HG02981 (cell line): ENCODE data around the gene CFAP100.

ENCODE experiments used
- ATAC-seq: cut with Tn5 transposase; IDR thresholded peaks from one replicate; pipeline ENCODE4 v1.9.1; 2021; ENCODE audit warnings: mild to moderate bottlenecking, moderate library complexity; ENCODE audit not compliant: unreplicated experiment

CFAP100 gene

DNA sequence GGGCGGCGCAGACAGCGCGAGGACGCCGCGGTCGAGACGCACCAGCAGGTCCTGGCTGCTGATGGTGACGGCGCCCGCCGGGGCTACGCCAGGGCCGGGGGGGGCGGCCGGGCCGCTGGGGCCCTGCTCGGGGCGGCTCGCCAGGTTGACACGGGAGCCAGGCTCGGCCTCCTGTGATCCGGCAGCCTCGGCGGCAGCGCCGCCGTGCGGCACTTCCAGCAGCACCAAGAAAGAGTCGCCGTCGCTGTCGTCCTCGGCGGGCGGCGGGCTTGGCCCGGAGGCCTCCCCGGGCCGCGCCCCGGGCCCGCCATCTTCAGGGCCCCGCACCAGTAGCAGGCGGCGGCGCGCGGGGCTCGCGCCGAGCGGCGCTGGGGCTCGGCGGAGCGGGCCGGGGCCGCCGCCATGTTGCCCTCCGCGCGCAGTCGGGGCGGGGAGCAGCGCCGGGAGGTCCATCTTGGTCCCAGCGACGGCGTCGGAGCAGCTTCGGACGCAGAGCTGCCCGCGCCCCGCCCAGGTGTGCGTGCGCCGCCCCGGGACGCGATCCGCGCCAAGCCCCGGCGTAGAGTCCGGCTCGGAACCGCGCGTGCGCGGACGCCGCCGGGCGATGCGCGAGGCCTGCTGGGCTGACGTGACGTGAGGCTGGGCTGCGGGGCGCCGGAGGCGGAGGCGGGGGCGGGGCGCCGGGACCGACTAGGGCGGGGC is 80.9 kb downstream of the CFAP100 start, which contains the start of gene ZXDC:
Gene ZXDC, minus strand, starts transcription at position 479 of the 702 bp plus-strand sequence. Its CDS starts 26 bp downstream, at position 453.
- ATAC-seq, result peak; percentile 78

DNA sequence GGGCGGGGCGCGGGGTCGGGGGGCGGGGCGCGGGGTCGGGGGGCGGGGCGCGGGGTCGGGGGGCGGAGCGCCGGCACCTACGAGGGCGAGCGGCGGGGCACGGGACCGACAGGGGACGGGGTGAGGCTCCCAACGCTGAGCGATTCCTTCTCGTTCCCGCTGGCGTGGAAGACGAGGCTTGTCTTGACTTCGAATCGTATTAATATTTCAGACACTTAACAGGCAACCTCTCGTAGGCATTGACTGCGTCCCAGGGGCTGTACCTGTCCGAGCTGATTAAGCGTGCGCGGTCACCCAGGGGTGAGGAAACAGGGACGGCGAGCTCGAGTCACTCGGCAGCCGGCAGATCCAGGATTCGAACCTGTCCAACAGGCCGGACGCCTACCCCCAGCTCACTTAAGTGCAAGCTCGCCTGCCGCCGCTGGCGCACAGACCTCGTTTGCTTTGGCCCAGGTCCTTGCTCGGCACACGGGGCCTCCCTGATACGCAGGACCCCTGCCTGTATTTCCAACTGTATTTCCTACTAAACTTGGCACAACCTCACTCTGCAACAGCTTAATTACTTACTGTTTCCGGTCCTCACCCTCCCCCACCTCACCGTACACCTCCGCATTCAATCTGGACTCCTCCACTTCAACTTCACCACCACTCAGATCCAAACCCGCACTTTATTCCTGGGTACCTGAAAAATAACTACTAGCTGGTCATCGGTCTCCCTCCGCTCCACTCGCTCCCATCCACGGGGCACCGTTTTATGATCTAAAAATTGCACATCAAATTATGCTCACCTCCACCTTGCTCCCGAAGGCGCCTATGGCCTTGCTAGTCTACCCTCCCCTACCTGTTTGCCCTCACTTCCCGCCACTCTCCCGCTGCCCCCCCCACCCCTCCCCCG is 81.7 kb downstream of the CFAP100 start:
- ATAC-seq, result peak; percentile 12

DNA sequence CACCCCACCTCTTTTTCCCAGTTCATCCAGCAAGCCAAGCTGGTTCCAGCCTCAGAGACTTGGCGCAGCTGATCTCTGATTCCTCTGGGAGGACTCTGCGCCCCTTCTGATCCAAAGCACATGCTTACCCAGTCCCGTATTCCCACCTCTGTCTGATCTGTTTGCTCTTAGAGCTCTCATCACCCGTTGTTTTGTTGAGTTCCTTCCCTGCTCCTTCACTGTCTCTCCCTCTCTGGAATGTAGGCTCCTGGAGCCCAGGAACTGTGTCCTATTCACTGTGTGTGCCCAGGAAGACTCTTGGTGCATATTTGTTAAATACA is 82.3 kb downstream of the CFAP100 start:
- ATAC-seq, result no peak

DNA sequence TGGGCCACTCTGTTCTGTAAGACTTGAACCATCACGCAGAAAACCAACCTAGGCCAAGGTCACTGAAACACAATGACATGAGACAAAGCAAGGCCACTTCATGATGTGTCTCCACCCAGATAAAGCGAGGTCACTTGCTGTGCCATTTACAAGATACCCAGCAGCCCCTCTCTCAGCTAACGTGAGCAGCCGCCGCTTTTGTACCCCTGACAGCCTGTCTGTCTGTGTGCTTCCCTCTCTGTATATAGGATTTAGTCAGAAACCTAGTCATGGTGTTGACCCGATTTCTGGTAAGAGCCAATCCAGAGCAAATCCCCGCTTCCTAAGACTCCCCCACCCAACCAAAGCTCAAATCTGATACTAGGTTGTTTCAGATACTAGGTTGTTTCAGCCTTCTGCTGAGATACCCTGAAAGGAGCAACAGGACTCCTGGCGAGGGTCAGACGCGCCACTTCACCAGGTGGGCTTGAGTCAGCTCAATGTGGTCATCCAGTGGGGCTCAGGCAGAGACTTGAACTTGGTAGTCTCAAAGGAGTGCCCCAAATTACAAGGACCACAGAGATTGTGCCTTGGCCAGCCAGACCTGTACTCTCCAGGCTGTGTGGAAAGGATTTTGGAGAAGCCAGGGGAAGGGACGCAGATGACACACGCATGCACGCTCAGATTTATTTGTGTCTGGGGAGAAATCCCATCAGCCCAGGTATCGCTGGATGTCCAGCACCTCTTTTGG is 84.0 kb downstream of the CFAP100 start:
- ATAC-seq, result no peak

DNA sequence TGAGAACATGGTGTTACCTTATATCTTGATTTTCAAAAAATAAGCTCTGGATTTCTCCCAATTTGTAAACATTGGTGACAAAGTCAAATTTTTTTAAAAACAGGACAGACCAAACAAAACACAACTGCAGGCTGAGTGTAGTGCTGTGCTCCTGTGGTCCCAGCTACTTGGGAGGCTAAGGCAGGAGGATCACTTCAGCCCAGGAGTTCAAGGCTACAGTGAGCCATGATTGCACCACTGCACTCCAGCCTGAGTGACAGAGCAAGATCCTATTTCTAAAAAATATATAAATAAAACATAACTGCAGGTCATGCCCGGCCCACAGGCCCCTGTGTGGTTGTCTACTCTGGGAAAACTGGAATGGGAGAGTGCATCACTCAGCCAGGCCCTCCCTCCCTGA is 84.9 kb downstream of the CFAP100 start:
- ATAC-seq, result no peak

DNA sequence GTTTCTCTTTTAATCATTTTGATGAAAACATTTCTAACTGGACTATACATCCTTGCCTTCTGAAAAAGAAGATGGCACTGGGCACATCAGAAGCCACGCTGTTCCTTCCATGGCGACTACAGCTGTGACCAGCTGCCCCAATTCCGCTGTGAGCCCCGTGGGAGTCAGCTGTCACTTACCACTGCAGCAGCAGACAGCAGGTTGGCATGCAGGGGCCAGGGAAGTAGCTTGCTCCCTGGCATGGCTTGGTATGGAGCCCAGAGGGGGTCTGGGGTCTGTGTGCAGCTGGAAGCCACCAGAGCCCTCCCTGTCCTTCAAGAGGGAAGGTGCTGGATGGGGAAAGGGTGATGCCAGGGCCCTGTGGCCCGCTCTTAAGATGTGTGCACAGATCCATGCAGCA is 85.5 kb downstream of the CFAP100 start:
- ATAC-seq, result no peak

DNA sequence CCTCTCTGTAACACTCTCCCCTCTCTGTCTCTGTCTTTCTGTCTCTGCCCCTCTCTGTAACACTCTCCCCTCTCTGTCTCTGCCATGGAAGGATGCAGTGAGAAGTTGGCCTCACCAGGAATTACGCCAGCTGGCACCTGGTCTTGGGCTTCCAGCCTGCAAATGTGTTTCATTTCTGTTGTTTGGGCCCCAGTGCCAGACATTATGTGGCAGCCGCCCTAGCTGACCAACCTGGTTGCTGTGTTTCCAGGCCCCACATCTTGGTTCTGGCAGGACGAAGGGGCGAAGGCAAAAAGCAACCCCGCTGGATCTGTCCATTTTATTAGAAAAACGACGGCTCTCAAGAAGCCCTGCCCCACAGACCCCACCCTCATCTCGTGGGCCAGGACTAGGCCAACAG is 86.2 kb downstream of the CFAP100 start:
- ATAC-seq, result no peak

DNA sequence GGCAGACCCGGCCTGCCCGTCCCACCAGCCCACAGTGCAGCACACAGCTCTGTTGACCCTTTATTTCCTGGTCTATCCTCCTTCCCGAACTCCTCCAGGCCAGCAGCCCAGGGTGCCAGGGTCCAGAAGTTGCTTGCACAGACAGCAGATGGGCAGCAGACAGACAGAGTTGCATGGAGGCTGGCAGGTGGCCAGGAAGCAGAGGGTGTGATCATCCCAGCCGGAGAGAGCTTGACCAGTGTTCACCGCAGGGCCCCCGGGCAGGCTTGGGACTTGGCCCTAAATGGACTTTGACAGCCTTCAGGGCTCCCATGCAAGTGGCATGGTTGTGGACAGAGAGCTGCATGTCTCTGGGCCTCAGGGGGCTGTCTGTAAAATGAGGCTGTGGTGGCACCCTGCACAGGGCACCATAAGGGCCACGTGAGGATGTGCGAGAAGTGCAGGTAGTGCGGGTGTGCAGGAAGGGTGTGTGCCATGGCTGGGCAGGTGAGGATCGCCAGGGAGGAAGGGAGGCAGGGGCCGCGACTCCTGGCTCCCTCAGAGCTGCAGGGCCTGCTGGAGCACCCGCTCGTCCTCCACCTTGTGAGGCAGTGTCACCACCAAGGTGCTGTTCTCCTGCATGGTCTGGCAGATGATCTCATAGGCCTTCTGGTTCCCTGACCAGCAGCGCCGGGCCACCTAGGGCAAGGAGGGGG is 87.2 kb downstream of the CFAP100 start:
- ATAC-seq, result no peak

DNA sequence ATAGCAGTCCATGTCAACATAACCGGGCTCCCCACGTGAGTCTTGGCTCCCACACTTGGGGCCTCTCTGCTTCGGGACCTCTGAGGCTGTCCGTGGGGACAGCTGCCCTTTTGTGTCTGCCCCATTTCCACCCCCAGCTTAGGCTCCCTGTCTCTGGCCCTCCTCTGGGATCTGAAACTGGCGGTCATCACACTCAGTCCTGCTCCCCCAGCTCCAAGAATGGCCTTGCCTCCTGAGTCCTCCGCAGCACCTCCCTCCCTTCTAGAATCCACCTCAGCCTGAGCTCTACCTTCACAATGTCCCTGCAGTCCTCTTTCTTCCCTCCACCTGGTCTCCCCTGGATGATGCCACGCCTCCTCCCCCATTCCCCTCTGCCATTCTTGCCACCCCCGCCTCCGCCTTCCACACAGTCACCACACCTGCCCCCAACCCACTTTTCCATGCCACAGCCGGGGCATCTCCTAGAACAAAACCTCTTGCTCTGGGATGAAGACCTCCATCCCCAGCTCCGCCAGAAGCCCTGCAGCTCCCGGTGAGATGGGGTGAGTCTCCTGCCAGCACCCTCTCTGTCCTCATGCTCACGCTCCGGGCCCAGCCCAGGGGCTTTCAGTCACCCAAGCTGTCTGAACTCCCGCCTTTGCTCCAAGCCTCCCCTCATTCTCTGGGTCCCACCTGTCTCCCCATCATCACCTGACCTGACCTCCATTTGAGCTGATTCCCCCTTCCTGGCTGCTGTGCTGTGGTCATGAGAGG is 88.0 kb downstream of the CFAP100 start:
- ATAC-seq, result no peak

DNA sequence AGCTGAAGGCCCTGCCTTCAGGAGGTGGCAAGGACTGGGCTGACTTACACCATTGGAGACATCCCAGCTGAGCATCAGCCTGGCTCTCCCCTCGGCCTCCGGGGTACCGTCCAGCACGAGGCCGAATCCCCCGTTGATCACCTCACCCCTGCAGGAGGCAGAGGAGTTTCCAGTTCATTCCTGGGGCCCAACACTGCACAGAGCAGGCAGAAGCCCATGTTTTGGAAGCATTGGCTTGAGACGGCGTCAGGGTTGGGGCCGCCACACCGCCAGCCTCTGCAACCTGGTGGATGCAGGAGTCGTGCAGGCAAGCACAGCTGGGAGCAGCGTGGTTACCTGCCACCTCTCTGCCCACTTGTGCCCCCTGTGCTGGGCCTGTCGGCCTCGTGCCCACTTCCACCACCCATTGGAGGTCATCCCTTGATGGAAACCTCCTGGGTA is 88.6 kb downstream of the CFAP100 start:
- no peak for ATAC-seq

DNA sequence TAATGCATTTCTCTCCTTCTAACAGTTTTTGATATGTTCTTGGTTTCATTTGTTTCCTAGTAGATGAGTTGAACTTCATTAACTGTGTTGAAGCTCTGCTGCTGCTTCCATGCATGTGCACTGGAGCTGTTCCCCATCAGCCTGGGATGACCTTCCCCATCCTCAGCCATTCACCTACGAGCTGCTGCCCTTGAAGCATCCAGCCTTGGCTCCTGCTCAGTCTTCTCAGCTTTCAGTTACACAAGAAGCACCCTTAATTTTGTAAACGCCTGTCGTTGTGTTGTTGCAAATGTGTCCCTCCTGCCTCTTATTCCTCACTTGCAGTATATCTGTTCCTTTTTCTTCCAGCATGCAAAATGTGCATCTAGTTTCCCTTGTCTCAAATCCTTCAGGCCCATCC is 89.4 kb downstream of the CFAP100 start:
- ATAC-seq, result no peak

DNA sequence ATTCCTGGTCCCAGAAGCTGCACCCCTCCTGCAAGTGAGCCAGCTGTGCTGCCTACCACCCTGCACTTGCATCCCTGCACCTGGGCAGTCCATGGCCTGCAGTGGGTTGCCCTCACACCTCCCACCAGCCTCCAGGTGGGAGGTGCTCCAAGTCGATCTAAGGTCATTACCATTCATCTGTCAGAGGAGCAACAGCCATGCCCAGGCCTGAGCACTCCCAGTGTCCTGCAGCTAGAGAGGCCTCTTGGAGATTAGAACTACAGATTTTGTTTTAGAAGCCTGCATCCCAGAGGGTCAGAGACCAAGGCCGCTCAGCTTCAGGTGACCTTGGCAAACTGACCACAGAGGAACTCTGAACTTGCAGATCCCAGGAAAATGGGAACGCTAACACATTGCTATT is 90.0 kb downstream of the CFAP100 start:
- ATAC-seq, result no peak

DNA sequence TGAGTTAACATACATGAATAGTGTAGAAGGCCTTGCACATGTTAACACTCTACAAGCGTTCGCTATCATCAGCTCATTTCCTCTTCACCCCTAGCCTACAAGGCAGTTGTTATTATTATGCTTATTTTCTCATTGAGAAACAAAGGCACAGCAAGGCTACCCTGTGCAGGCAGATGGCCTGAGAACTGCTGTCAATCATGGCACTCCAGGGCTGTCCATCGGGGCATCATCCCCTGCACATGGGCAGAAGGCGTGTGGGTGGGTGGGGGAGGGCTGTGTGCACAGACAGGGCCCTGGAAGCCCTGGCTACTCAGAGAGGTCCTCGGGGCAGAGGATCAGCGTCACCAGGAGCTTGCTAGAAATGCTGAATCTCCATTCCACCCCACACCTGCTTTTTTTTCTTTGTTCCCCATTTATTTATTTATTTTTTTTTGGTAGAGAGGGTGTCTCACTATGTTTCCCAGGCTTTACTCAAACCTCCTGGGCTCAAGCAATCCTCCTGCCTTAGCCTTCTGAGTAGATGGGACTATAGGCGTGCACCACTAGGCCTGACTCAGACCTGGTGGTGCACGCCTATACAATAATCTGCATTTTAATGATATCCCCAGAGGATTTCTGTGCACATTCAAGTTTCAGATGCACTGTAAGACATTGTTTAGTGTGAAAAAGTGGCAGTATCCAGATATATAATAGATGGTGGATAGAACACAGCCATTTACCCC is 90.6 kb downstream of the CFAP100 start:
- ATAC-seq, result no peak

DNA sequence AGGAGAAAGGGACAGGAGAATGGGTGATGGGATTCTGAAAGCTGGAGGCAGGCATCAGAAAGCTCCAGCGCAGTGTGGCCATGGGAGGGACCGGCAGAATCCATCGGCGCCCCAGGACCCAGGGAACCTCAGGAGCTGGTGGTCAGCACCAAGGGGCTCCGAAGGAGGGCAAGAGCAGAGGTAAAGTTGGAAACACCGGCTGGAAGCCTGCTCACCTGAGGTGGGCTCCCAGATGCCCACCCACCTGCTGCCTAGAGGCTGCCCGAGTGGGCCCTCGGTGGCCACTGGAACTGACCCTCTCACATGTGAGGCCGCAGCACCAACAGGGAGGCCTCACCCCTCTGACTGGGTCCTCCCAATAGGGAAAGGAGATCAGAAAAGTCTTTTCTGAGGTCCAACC is 91.2 kb downstream of the CFAP100 start:
- no peak for ATAC-seq
